ENCODE results near the gene MYO5B.

MYO5B gene

GRCh38 chr18:50000227-50000626 is 194.7 kb downstream of the MYO5B start:
- no peak for DNase-seq (ENCODE audit: low read depth in 1 of 2, low spot score in 1 of 2)
- no peak for TF ChIP-seq JUND (IDR thresholded peaks at IDR 0.05; ENCODE audit: low read depth)
- in situ Hi-C loops (cut with HindIII; ENCODE audit: low pct_unique_long_range_greater_than_20kb, low sequenced_read_pairs) = no loop called here

- no peak for TF ChIP-seq JUND (IDR thresholded peaks at IDR 0.05; ENCODE audit: low read depth)
- in situ Hi-C loops (cut with HindIII; ENCODE audit: low pct_unique_long_range_greater_than_20kb, low sequenced_read_pairs) = no loop called here
- DNase-seq (ENCODE audit: low read depth in 1 of 2, low spot score in 1 of 2) = no peak
Measured at GRCh38 chr18:49999128-49999527, 195.8 kb downstream of the MYO5B start.

GRCh38 chr18:49997558-49997957 is 197.4 kb downstream of the MYO5B start:
- in situ Hi-C loops (cut with HindIII; ENCODE audit: low pct_unique_long_range_greater_than_20kb, low sequenced_read_pairs) = no loop called here
- DNase-seq (ENCODE audit: low read depth in 1 of 2, low spot score in 1 of 2) = no peak
- TF ChIP-seq JUND (IDR thresholded peaks at IDR 0.05; ENCODE audit: low read depth) = no peak

GRCh38 chr18:49994410-49994809 is 200.5 kb downstream of the MYO5B start:
- no peak for DNase-seq (ENCODE audit: low read depth in 1 of 2, low spot score in 1 of 2)
- TF ChIP-seq JUND (IDR thresholded peaks at IDR 0.05; ENCODE audit: low read depth) = no peak
- in situ Hi-C loops (cut with HindIII; ENCODE audit: low pct_unique_long_range_greater_than_20kb, low sequenced_read_pairs) = no loop called here

- no peak for TF ChIP-seq JUND (IDR thresholded peaks at IDR 0.05; ENCODE audit: low read depth)
- in situ Hi-C loops (cut with HindIII; ENCODE audit: low pct_unique_long_range_greater_than_20kb, low sequenced_read_pairs) = no loop called here
- DNase-seq (ENCODE audit: low read depth in 1 of 2, low spot score in 1 of 2) = no peak
Measured at GRCh38 chr18:49993299-49993698, 201.6 kb downstream of the MYO5B start.

- no peak for TF ChIP-seq JUND (IDR thresholded peaks at IDR 0.05; ENCODE audit: low read depth)
- DNase-seq (ENCODE audit: low read depth in 1 of 2, low spot score in 1 of 2) = no peak
- in situ Hi-C loops (cut with HindIII; ENCODE audit: low pct_unique_long_range_greater_than_20kb, low sequenced_read_pairs) = no loop called here
Measured at GRCh38 chr18:49988733-49989132, 206.2 kb downstream of the MYO5B start.

- TF ChIP-seq JUND (IDR thresholded peaks at IDR 0.05; ENCODE audit: low read depth) = no peak
- in situ Hi-C loops (cut with HindIII; ENCODE audit: low pct_unique_long_range_greater_than_20kb, low sequenced_read_pairs) = no loop called here
- no peak for DNase-seq (ENCODE audit: low read depth in 1 of 2, low spot score in 1 of 2)
Measured at GRCh38 chr18:49988101-49988500, 206.8 kb downstream of the MYO5B start.

GRCh38 chr18:49985236-49985635 is 209.7 kb downstream of the MYO5B start:
- no peak for DNase-seq (ENCODE audit: low read depth in 1 of 2, low spot score in 1 of 2)
- TF ChIP-seq JUND (IDR thresholded peaks at IDR 0.05; ENCODE audit: low read depth) = no peak
- in situ Hi-C loops (cut with HindIII; ENCODE audit: low pct_unique_long_range_greater_than_20kb, low sequenced_read_pairs) = no loop called here

- no peak for TF ChIP-seq JUND (IDR thresholded peaks at IDR 0.05; ENCODE audit: low read depth)
- no peak for DNase-seq (ENCODE audit: low read depth in 1 of 2, low spot score in 1 of 2)
- in situ Hi-C loops (cut with HindIII; ENCODE audit: low pct_unique_long_range_greater_than_20kb, low sequenced_read_pairs) = no loop called here
Measured at GRCh38 chr18:49980896-49981295, 214.1 kb downstream of the MYO5B start.

GRCh38 chr18:49976795-49977560 is 218.0 kb downstream of the MYO5B start:
- no peak for TF ChIP-seq JUND (IDR thresholded peaks at IDR 0.05; ENCODE audit: low read depth)
- in situ Hi-C loops (cut with HindIII; ENCODE audit: low pct_unique_long_range_greater_than_20kb, low sequenced_read_pairs) = no loop called here
- no peak for DNase-seq (ENCODE audit: low read depth in 1 of 2, low spot score in 1 of 2)

- in situ Hi-C loops (cut with HindIII; ENCODE audit: low pct_unique_long_range_greater_than_20kb, low sequenced_read_pairs) = no loop called here
- DNase-seq (ENCODE audit: low read depth in 1 of 2, low spot score in 1 of 2) = no peak
- no peak for TF ChIP-seq JUND (IDR thresholded peaks at IDR 0.05; ENCODE audit: low read depth)
Measured at GRCh38 chr18:49976001-49976400, 218.9 kb downstream of the MYO5B start.

GRCh38 chr18:49974079-49974478 is 220.9 kb downstream of the MYO5B start:
- in situ Hi-C loops (cut with HindIII; ENCODE audit: low pct_unique_long_range_greater_than_20kb, low sequenced_read_pairs) = no loop called here
- DNase-seq (ENCODE audit: low read depth in 1 of 2, low spot score in 1 of 2) = no peak
- no peak for TF ChIP-seq JUND (IDR thresholded peaks at IDR 0.05; ENCODE audit: low read depth)

- TF ChIP-seq JUND (IDR thresholded peaks at IDR 0.05; ENCODE audit: low read depth) = no peak
- in situ Hi-C loops (cut with HindIII; ENCODE audit: low pct_unique_long_range_greater_than_20kb, low sequenced_read_pairs) = no loop called here
- DNase-seq (ENCODE audit: low read depth in 1 of 2, low spot score in 1 of 2) = no peak
Measured at GRCh38 chr18:49973592-49973991, 221.4 kb downstream of the MYO5B start.

- in situ Hi-C loops (cut with HindIII; ENCODE audit: low pct_unique_long_range_greater_than_20kb, low sequenced_read_pairs) = no loop called here
- TF ChIP-seq JUND (IDR thresholded peaks at IDR 0.05; ENCODE audit: low read depth) = no peak
- DNase-seq (ENCODE audit: low read depth in 1 of 2, low spot score in 1 of 2) = no peak
Measured at GRCh38 chr18:49972535-49972934, 222.4 kb downstream of the MYO5B start.
